Measurements from ENCODE around the gene COL23A1. TPM values are rescaled to one million over a fixed set of nuclear protein-coding genes. Genes with fewer than 3 reads are reported as not detected.

The COL23A1 gene
- total and polyA plus RNA-seq, 5 donors from 2014 or later = not detected

GRCh38 chr5:178280631-178281030 lies 309.6 kb downstream of the COL23A1 start:
- H3K27me3 ChIP-seq (ENCODE audit: control insufficient read depth, insufficient read depth, low read length) = no peaks in the 10 kb centered on the region
- H3K4me1 ChIP-seq (ENCODE audit: control insufficient read depth, insufficient read depth, low read length, poor library complexity, severe bottlenecking) = no peaks in the 10 kb centered on the region
- ATAC-seq (ENCODE audit: low read depth in 2 of 2) = no peak
- Mint-ChIP-seq H3K4me3 (no peak overlapping the region), H3K36me3 (no peaks in the 10 kb centered on the region), H3K4me1 (peaks cover 0 to 4% (median 0%) of the 10 kb centered on the region in 4 donors), H3K27me3 (no peaks in the 10 kb centered on the region), H3K9me3 (peaks cover 0 to 12% (median 6%) of the 10 kb centered on the region in 7 donors), H3K27ac (no peak overlapping the region)
- H3K9me3 ChIP-seq (ENCODE audit: control insufficient read depth in 2 of 2, low read length in 2 of 2) = peaks cover 7 to 8% of the 10 kb centered on the region in 2 experiments
- H3K36me3 ChIP-seq (ENCODE audit: control insufficient read depth, insufficient read depth, low read length) = no peaks in the 10 kb centered on the region
- no peak overlapping the region for H3K27ac ChIP-seq (ENCODE audit: insufficient read depth, low read length, poor library complexity, severe bottlenecking)
- no peak overlapping the region for H3K4me3 ChIP-seq (ENCODE audit: low read depth, low read length)
- no peak for DNase-seq

GRCh38 chr5:178279723-178280438 lies 310.3 kb downstream of the COL23A1 start:
- peak; percentile 7 to 37 (median 28) for DNase-seq

GRCh38 chr5:178279026-178279722 lies 311.0 kb downstream of the COL23A1 start:
- Mint-ChIP-seq H3K27ac (no peak overlapping the region), H3K4me3 (no peak overlapping the region), H3K4me1 (peaks cover 0 to 4% (median 0%) of the 10 kb centered on the region in 4 donors), H3K9me3 (peaks cover 0 to 11% (median 6%) of the 10 kb centered on the region in 7 donors), H3K36me3 (no peaks in the 10 kb centered on the region), H3K27me3 (no peaks in the 10 kb centered on the region)
- H3K4me1 ChIP-seq (ENCODE audit: control insufficient read depth, insufficient read depth, low read length, poor library complexity, severe bottlenecking) = no peaks in the 10 kb centered on the region
- no peaks in the 10 kb centered on the region for H3K36me3 ChIP-seq (ENCODE audit: control insufficient read depth, insufficient read depth, low read length)
- H3K4me3 ChIP-seq (ENCODE audit: low read depth, low read length) = no peak overlapping the region
- no peak for DNase-seq
- peaks cover 5 to 7% of the 10 kb centered on the region in 2 experiments for H3K9me3 ChIP-seq (ENCODE audit: control insufficient read depth in 2 of 2, low read length in 2 of 2)
- ATAC-seq (ENCODE audit: low read depth in 2 of 2) = no peak
- H3K27me3 ChIP-seq (ENCODE audit: control insufficient read depth, insufficient read depth, low read length) = no peaks in the 10 kb centered on the region
- no peak overlapping the region for H3K27ac ChIP-seq (ENCODE audit: insufficient read depth, low read length, poor library complexity, severe bottlenecking)

More at GRCh38 chr5:178279723-178280438, 310.3 kb downstream of the COL23A1 start:
- H3K4me1 ChIP-seq (ENCODE audit: control insufficient read depth, insufficient read depth, low read length, poor library complexity, severe bottlenecking) = no peaks in the 10 kb centered on the region
- Mint-ChIP-seq H3K9me3 (peaks cover 0 to 12% (median 6%) of the 10 kb centered on the region in 7 donors), H3K27ac (no peak overlapping the region), H3K4me3 (no peak overlapping the region), H3K27me3 (no peaks in the 10 kb centered on the region), H3K36me3 (no peaks in the 10 kb centered on the region), H3K4me1 (peaks cover 0 to 4% (median 0%) of the 10 kb centered on the region in 4 donors)
- H3K36me3 ChIP-seq (ENCODE audit: control insufficient read depth, insufficient read depth, low read length) = no peaks in the 10 kb centered on the region
- no peak overlapping the region for H3K4me3 ChIP-seq (ENCODE audit: low read depth, low read length)
- H3K9me3 ChIP-seq (ENCODE audit: control insufficient read depth in 2 of 2, low read length in 2 of 2) = peaks cover 7 to 8% of the 10 kb centered on the region in 2 experiments
- H3K27ac ChIP-seq (ENCODE audit: insufficient read depth, low read length, poor library complexity, severe bottlenecking) = no peak overlapping the region
- no peaks in the 10 kb centered on the region for H3K27me3 ChIP-seq (ENCODE audit: control insufficient read depth, insufficient read depth, low read length)
- ATAC-seq (ENCODE audit: low read depth in 2 of 2) = peak in 1 of 2 donors; percentile 31

- Histone ChIP-seq H3K4me1 (ENCODE audit: control insufficient read depth, insufficient read depth, low read length, poor library complexity, severe bottlenecking) (no peaks in the 10 kb centered on the region), H3K9me3 (ENCODE audit: control insufficient read depth in 2 of 2, low read length in 2 of 2) (peaks cover 0 to 1% of the 10 kb centered on the region in 2 experiments), H3K27ac (ENCODE audit: insufficient read depth, low read length, poor library complexity, severe bottlenecking) (no peak overlapping the region), H3K27me3 (ENCODE audit: control insufficient read depth, insufficient read depth, low read length) (no peaks in the 10 kb centered on the region), H3K4me3 (ENCODE audit: low read depth, low read length) (no peak overlapping the region), H3K36me3 (ENCODE audit: control insufficient read depth, insufficient read depth, low read length) (no peaks in the 10 kb centered on the region)
- H3K27me3 Mint-ChIP-seq = no peaks in the 10 kb centered on the region
- peaks cover 0 to 4% (median under 1%) of the 10 kb centered on the region in 7 donors for H3K9me3 Mint-ChIP-seq
- H3K4me3 Mint-ChIP-seq = no peak overlapping the region
- H3K36me3 Mint-ChIP-seq = no peaks in the 10 kb centered on the region
- ATAC-seq (ENCODE audit: low read depth in 2 of 2) (no peak), DNase-seq (no peak)
- no peak overlapping the region for H3K27ac Mint-ChIP-seq
- peaks cover 0 to 4% (median 0%) of the 10 kb centered on the region in 4 donors for H3K4me1 Mint-ChIP-seq
These were observed 311.7 kb downstream of the COL23A1 start for GRCh38 chr5:178278358-178279023.

- H3K36me3 ChIP-seq (ENCODE audit: control insufficient read depth, insufficient read depth, low read length) = no peaks in the 10 kb centered on the region
- Mint-ChIP-seq H3K4me1 (peaks cover 0 to 4% (median 0%) of the 10 kb centered on the region in 4 donors), H3K36me3 (no peaks in the 10 kb centered on the region), H3K9me3 (peaks cover 0 to 2% (median 0%) of the 10 kb centered on the region in 7 donors), H3K4me3 (no peak overlapping the region), H3K27me3 (no peaks in the 10 kb centered on the region), H3K27ac (no peak overlapping the region)
- no peak overlapping the region for H3K27ac ChIP-seq (ENCODE audit: insufficient read depth, low read length, poor library complexity, severe bottlenecking)
- DNase-seq (no peak), ATAC-seq (ENCODE audit: low read depth in 2 of 2) (no peak)
- H3K9me3 ChIP-seq (ENCODE audit: control insufficient read depth in 2 of 2, low read length in 2 of 2) = no peaks in the 10 kb centered on the region
- no peaks in the 10 kb centered on the region for H3K4me1 ChIP-seq (ENCODE audit: control insufficient read depth, insufficient read depth, low read length, poor library complexity, severe bottlenecking)
- no peak overlapping the region for H3K4me3 ChIP-seq (ENCODE audit: low read depth, low read length)
- H3K27me3 ChIP-seq (ENCODE audit: control insufficient read depth, insufficient read depth, low read length) = no peaks in the 10 kb centered on the region
These were observed 312.3 kb downstream of the COL23A1 start for GRCh38 chr5:178277866-178278265.

GRCh38 chr5:178277346-178277745 lies 312.8 kb downstream of the COL23A1 start:
- Mint-ChIP-seq H3K9me3 (peaks cover 0 to 2% (median 0%) of the 10 kb centered on the region in 7 donors), H3K36me3 (no peaks in the 10 kb centered on the region), H3K4me1 (peaks cover 0 to 4% (median 0%) of the 10 kb centered on the region in 4 donors), H3K27ac (no peak overlapping the region), H3K4me3 (no peak overlapping the region), H3K27me3 (no peaks in the 10 kb centered on the region)
- no peak for DNase-seq
- no peaks in the 10 kb centered on the region for H3K4me1 ChIP-seq (ENCODE audit: control insufficient read depth, insufficient read depth, low read length, poor library complexity, severe bottlenecking)
- ATAC-seq (ENCODE audit: low read depth in 2 of 2) = no peak
- H3K9me3 ChIP-seq (ENCODE audit: control insufficient read depth in 2 of 2, low read length in 2 of 2) = no peaks in the 10 kb centered on the region
- H3K27ac ChIP-seq (ENCODE audit: insufficient read depth, low read length, poor library complexity, severe bottlenecking) = no peak overlapping the region
- H3K4me3 ChIP-seq (ENCODE audit: low read depth, low read length) = no peak overlapping the region
- H3K27me3 ChIP-seq (ENCODE audit: control insufficient read depth, insufficient read depth, low read length) = no peaks in the 10 kb centered on the region
- H3K36me3 ChIP-seq (ENCODE audit: control insufficient read depth, insufficient read depth, low read length) = no peaks in the 10 kb centered on the region

DNA sequence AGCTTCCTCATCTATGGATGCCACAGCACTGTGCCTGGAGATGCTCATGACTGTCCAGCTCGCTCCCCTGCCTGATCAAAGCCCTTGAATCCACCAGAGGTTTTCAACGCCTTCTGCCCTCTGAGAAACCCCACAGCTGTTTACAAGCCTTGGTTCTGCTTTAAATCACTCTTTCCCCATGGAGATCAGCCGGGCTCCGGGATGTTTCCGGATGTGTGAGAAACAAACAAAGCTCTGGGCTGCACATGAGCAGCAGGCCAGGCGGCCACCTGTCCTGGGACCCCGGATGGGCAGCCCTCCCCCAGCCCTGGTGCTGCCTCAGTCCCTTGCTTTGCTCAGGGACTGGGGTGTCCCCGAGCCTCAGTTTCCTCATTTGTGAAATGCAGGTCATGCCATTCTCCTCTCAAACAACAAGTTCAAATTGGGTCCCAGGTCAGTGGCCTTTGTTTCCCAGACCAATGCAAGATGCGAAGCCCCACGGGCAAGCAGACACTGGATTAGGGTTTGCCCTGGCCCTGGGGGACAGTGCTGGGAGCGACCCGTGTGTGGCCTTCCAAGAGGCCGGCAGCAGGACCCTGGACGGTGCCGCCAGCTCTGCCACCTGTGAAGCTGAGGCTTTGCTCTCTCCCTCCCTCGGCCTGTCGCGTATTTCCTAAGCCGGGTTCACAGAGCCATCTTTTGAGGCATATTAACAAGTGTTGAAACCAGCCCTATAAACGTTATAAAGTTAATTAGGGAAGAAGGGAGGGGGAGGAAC lies 315.2 kb downstream of the COL23A1 start:
- ATAC-seq (ENCODE audit: low read depth in 2 of 2) = no peak
- no peak for DNase-seq
- Mint-ChIP-seq H3K27me3 (no peaks in the 10 kb centered on the region), H3K4me3 (no peak overlapping the region), H3K4me1 (peaks cover 0 to 3% (median 0%) of the 10 kb centered on the region in 4 donors), H3K27ac (no peak overlapping the region), H3K36me3 (no peaks in the 10 kb centered on the region), H3K9me3 (peaks cover 0 to 2% (median 0%) of the 10 kb centered on the region in 7 donors)
- Histone ChIP-seq H3K4me1 (ENCODE audit: control insufficient read depth, insufficient read depth, low read length, poor library complexity, severe bottlenecking) (no peaks in the 10 kb centered on the region), H3K27ac (ENCODE audit: insufficient read depth, low read length, poor library complexity, severe bottlenecking) (no peak overlapping the region), H3K4me3 (ENCODE audit: low read depth, low read length) (no peak overlapping the region), H3K9me3 (ENCODE audit: control insufficient read depth in 2 of 2, low read length in 2 of 2) (no peaks in the 10 kb centered on the region), H3K27me3 (ENCODE audit: control insufficient read depth, insufficient read depth, low read length) (no peaks in the 10 kb centered on the region), H3K36me3 (ENCODE audit: control insufficient read depth, insufficient read depth, low read length) (no peaks in the 10 kb centered on the region)

All from CD4-positive, CD25-positive, alpha-beta regulatory T cell (primary cell).